Germinal center (tissue), 1 donor: Measurements from ENCODE around the gene SLC30A2.

Experiments used
- DNase-seq: peaks from one replicate; pipeline ENCODE4 v3.0.0; 2012; ENCODE audit warnings: mixed read lengths, low spot score

SLC30A2 gene

DNA sequence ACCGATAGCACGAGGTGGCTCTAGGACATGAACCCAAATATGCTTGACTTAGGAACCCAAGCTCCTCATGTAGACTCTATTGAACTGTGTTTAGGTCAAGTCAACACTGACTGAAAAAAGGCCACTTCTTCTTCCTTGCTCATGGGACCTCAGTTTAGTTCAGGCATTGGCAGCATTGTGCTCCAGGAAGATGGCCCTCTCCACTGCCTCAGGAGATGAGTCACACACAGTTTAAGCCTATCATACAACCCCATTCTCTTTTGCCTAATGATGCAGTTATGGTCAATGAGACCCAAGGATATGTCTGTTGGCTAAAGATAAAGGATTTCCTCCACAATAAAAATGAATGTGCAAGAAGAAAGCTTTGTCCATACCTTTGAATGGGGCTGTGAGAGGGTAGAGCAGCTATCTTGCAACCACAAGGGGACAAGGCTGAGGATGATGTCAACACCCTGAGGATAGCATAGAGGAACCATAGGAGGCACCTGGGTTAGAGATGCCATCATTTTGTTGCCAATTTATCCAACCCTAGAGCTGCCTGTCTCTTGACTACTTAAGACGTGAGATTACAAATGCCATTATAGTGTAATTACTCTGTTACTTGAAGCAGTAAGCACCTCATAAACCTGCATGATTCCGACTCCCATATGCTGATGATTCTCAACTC, 24.5 kb upstream of the SLC30A2 start:
- DNase-seq: no peak

DNA sequence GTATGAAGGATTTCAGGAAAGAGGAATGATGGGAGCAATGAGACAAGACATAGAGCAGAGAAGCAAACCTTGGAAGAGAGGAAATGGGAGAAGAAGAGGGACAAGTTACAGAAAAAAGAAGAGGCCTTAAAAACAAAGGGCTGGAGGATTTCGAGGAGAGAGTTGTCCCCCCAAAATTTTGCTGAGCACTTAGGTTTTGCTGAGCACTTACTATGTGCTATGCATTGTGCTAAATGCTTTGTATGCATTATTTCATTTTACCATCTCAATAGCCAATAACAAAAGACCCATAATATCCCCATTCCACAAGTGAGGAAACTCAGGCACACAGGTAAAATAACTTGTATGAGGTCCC, 24.0 kb upstream of the SLC30A2 start:
- DNase-seq: no peak

DNA sequence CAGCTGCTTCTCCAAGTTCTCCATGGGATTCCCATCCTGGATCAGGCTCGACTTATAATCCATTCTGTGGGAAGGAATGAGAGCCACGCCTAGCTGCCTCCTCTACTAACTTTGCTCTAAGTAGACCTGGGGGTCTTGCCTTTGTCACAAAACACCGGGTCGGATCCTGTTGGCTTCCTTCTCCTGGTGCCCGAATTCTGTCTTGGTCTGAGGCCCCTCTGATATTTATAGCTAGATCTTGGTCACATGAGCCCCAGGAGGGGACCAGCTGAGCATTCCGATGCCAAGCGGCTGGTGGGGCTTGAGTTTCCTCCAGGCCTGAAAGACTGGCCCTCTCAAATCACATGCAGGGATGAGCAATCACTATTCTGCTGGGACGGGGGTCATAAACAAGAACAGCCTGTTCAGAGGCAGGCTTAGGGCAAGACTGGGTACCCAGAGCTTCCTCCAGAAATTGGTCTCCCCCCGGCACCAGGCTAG, 21.6 kb upstream of the SLC30A2 start, which contains the start of gene TRIM63:
TSS of gene TRIM63 (minus strand) at position 199 of the 480 bp plus-strand sequence. CDS start at position 63, 136 bp downstream.
- DNase-seq: no peak

DNA sequence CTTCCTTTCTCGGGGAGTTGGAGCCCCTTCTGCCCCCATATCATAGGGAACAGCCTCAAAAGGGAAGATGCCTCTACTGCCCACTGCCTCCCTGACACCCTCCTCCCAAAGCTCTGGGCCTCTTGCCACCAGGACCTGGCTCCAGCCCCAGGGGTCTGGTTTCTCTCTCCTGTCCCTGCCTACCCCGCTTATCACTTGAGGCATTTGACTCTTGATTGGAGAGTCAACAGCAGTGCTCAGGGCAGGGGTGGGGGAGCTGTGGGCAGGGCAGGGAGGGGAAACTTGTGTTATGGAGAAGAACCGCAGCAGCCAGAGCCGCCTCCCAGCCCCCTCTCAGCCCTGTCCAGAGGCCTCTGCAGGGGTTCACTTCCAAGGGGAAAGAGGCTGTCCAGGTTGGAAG, 20.9 kb upstream of the SLC30A2 start:
- DNase-seq: no peak

DNA sequence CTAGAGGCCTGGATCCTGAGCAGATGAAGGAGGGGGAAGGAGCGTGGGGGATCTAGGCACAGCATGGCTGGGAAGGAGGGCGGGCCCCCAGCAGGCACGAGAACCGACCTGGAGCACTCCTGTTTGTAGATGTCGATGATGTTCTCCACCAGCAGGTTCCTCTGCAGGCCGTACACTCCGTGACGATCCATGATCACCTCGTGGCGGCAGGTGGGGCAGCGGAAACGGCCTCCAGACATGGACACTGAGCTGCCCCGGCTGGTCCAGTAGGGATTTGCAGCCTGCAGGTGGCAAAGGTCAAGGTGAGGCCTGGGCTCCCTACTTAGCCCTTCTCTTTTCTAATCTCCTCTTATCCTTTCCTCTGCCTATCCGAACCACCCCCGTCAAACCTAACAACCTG, 20.2 kb upstream of the SLC30A2 start:
- no peak for DNase-seq

DNA sequence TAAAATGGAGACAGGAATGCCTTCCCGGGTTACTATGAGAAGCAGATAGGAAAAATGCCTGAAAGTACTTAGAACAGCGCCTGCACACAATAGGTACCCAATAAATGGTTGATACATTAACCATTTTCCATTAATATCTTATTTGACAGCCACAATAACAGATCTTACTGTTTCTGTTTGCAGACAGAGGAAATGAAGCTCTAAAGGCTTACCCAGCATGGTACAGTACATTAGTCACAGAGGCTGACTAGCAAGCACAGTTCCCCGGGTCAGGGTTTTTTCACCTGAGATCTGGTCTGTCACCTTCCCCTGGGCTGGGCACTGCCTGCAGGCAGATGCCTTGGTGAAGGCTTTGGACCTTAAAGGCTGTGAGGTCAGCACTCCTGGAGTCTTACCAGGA, 18.6 kb upstream of the SLC30A2 start:
- DNase-seq: no peak

DNA sequence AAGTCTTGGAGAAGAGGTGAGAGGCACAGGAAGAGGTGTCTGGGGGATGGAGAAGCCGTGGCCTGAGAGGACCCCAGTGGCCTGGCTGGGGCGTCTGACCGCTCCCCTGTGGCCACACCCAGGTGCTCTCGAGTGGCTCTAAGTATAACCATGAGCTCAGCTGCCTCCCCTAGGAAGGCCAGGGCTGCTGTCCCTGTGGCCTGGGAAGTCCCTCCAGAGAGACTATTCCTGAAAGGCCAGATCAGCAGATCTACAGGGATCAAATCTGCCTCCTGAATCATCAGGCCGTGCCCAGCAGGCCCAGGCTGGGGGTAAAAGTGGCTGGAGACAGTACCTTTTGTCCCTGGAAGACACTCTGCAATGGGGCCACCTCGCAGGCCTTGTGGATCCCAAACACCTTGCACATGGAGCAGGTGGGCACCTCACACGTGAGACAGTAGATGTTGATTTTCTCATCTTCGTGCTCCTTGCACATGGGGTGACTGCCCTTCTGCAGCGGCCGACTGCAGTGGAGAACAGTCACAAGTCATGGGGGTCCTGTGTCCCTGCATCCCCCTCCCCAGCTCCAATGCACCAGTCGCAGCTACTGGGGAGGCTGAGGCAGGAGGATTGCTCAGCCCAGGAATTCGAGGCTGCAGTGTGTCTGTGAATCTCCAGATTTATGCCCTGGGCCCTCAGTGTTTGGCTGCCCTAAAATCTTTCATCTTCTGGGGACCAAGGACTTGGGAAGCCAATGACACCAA, 15.1 kb upstream of the SLC30A2 start:
- no peak for DNase-seq

DNA sequence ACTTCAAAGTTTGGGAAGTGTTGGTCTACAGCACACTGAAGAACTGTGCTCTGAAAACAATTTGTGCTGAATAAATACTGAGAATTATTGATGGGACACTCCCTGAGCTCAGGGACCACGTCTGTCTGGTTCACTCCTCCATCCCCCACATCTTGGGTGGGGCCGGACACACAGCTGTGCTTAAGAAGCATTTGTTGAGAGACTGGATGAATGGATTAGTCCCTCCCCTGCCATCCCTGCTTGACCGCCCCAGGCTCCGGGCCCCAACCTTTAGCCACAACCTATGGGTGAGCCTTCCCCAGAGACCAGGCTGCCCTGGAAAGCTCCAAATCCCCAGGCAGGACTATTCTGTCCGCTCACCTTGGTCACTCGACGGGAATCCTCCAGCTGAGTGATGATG, 14.0 kb upstream of the SLC30A2 start:
- DNase-seq: no peak

DNA sequence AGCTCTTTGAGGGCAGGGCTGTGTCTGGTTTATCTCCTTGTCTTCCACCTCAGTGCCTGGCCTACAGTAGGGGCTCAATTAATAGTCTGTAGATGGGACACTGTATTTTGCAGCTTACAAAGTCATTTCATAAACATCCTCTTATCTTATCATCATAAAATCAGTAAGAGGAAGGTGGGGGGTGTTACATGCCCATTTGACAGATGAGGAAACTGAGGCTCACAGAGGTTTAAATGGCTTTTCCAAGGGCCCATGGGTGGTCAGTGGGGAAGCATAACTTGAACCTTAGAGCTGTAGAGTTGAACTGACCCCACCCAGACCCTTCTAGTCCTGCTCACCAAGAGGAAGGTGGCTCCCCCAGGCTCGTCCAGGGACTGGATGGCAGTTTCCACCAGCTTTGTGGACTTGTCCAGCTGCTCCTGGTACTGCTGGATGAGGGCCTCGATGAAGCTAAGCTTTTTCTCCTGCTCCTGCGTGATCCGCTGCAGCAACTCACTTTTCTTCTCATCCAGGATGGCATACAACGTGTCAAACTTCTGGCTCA, 12.2 kb upstream of the SLC30A2 start:
- no peak for DNase-seq

DNA sequence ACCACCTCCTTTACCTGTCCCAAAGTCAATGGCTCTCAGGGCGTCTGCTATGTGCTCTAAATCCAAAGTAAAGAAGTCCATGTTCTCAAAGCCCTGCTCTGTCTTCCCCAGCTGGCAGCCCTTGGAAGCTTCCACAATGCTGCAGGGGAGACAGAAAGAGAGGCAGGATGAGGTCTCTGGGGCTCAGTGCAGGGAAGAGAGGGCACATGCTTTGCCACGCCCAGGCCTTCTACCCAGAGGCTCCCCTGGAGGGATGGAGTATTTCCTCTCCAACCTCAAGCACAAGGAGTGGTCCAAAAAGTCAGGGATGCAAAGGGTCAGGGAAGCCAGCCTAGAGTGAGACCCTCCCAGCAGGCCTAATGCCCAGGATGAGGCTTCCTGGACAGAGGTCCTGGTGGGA, 11.3 kb upstream of the SLC30A2 start:
- no peak for DNase-seq

DNA sequence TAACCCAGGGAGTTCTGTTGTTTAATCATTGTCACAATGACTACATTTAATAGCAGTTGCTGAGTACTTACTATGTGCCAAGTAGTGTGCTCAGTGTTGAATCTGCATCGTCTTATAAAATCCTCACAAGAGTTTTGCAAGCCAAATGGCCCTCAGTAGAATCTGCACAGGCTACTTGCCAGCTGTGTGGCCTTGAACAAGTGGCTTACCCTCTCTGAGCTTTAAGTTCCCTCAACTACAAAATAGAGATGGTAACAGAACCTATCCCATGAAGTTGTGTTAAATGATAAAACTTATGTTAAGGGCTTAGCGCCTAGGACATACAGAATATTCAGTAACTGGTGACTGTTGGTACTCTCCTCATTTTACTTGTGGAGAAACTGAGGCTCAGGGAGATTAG, 9.1 kb upstream of the SLC30A2 start:
- no peak for DNase-seq

DNA sequence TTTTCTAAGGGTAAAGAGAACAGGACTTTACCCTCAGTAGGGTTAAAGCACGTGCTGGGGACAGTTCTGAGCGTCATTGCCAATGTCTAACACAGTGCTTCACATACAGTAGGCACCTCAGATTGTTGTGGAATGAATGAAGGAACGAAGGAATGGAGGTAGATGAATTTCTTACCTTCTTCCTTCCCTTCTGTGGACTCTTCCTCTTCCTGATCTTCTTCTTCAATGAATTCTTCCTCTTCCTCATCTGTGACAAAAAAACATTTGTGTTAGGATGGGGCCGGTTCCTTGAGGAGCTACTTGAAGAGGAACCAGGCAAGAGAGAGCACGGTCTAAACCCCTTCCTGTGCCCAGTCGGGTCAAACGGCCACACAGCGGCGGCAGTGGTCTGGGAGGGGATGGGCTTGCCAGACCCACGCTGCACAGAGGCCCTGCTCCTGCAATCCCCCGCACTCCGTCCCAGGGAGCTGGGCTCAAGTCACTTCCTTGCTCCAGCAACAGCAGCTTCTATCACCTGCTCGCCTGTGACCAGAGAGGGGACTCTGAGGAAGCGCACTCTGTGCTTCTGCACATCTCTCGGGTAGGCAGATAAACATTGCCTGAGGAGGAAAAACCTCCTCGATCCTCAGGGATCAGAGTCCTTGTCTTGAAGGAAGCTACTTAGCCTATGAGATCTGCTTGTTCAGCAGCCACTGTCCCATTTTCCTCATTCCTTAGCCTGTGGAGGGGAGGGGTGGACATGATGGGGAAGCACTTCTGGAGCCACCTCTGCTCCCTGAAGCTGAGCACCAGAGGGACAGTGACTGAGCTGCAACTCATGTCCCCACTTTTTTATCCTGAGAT, 8.0 kb upstream of the SLC30A2 start:
- DNase-seq: no peak

DNA sequence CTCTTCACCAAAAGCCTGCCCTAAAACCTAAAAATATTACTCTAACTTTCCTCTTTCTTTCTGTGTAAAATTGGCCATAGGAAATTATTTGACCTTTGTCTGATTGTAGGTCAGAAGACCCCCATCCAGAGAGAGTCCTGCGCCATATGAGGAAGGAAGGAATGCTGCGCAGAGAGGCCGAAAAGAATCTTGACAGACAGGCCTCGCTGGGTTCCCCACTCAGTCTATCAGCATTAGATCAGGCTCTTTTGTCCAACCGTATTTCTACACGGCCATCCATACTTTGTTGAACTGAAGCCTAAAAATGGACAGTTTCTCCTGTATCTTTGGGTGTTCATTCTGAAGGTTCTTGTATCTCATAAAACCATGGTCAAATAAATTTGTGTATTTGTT, 4.3 kb upstream of the SLC30A2 start:
- DNase-seq: no peak

DNA sequence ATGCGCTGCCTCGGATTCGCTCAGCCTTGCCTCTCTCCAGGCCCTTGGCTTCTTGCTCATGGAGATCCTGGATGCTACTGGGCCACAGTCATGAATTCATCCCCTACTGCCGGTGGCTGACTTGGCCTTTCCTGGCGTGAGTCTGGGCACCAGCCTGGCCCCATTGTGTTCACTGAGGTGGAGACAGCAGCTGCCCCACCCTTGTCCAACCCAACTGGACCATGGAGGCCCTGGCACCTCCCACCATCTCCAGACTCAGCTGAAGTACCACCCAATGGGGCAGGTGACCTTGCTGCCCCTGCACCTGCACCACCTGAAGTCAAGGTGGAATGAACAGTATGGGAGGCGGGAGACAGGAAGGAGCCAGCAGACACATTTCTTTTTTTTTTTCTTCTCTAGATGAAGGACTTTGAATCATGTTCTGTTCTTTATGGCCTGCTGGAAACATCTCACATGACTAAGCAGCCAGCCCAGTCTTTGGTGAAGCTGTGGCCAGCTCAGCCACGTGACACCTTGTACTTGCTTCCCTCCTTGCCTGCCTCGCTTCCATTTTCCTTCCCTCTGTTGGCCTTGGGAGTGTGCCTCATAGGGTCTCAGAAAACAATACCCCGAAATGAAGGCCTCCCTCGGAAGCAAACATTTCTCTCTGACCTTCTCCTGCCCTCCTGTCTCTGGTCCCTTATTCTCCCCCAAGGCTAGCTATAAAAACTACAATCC, 3.8 kb upstream of the SLC30A2 start:
- no peak for DNase-seq

DNA sequence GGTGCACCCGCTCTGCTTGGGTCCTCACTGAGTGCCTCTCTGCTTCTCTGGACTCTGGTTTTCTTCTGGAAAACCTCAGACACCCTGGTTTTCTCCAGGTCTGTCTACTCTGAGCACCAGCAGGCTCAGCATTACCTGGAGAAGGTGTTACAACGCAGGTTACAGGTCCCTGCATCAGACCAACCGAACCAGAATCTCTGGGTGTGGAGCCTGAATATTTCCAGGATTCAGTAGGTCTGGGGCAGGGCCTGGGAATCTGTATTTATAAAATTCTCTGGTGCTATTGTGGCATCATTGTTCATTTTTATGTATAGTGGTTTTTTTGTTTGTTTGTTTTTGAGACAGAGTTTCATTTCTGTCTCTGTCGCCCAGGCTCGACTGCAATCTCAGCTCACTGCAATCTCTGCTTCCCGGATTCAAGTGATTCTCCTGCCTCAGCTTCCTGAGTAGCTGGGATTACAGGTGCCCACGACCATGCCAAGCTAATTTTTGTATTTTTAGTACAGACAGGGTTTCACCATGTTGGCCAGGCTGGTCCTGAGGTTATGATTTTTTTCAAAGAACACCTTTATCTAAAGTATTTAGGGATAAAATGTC, 1.5 kb upstream of the SLC30A2 start:
- no peak for DNase-seq

DNA sequence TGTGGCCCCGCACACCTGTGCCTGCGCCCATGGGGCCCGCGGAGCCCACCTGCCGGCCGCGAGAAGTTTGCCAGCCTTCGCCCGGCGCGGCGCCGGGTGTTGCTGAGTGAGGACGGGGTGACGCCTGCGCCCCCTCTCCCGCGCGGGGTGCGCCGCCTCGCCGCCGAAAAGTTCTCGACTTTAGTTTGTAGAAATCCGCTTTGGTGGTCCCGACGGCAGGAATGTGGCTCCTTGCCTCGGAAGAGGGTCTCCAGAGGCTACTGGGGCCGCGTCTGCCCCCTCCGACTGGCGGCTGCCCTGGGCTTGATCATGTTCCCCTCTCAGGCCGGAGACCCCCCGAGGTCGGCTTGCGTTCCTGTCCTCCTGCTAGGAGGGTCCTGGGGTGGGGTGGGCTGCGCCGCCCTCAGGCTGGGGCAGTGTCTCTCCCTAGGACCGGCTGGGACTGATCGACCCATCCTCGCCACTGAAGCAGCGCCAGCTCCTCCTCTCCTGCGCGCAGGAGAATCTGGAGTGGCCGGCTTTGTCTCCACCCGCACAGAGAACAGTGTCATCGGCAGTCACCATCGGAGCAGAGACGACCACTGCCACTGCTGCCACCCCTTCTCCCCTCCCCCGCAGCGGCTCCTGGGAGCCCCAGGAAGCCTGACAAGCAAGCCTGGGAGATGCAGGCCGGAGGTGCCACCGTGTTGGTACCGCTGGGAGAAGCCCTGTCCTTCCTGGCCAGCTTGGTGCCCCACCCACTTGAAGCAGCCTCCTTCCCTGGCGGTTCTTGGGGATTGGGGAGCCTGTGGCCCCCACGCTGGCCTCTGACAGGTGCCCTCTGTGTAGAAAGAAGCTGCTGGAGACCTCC, 553 bp upstream of the SLC30A2 start:
- peak; percentile 22 for DNase-seq

DNA sequence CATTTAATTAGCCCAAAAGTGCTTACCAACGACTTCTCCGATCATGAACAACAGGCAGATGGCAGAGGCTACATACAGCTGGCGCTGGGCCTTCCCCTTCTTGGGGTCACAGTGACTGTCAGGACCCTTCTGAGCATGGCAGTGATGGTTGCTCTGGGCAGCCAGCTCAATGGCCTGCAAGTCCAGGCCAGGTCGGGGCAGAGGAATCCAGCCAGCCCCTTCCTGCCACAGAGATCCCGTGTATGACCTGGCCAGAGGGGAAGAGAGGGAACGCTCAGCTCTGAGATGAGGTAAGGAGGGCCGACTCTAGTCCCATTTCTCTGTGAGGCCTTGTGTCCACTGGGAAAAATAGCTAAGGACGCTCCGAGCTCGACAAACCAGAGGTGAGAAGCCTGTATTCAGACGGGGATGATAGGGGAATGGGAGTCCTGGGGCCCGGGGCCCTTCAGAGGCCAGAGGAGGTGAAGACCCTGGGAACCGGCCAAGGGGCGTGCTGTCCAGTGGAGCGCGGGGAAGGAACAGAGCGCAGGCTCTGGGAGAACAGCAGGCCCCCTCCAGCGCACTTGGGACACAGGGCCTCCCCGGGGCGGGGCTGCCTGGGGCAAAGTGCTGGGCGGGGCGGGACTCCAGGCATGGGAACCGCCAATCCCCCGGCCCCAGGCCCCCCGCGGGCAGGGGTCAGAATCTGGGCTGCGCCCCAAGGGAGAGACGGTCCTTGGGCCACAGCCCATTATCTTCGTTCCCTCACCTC, 772 bp downstream of the SLC30A2 start:
- no peak for DNase-seq

DNA sequence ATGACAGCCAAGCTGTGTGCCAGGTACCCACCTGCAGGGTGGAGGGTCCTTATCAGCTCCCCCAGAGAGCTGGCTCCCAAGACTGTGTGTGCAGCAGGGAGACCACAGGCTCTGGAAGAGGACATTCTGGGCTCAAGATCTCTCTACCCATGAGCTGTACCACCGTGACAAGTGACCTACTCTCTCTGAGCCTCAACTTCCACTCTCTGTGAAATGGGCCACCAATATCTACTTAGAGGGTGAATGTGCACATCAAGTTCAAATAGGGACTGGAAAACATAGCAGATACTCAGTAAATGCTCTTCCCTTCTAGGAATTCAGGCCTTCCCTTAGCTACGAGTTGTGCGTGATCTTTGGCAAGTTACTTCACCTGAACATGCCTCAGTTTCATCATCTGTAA, 1.5 kb downstream of the SLC30A2 start:
- no peak for DNase-seq

DNA sequence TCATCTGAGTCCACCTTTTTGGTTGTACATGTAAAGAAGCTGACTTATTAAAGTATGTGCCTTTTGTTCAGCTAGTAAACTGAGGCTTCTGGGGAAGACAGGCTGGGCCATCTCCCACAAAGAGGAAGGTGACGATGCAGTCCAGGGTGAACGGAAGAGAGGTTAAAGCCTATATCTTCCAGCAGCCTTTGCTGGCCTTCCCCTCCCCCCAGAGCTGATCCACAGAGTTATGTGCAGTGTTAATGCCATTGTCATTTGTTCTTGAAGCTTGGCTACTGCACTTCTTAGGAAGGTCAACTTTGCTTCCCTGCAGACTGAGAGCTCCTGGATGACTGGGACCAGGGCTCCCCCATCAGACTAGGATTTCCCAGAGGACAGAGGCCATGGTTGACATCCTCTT, 2.2 kb downstream of the SLC30A2 start:
- DNase-seq: no peak

DNA sequence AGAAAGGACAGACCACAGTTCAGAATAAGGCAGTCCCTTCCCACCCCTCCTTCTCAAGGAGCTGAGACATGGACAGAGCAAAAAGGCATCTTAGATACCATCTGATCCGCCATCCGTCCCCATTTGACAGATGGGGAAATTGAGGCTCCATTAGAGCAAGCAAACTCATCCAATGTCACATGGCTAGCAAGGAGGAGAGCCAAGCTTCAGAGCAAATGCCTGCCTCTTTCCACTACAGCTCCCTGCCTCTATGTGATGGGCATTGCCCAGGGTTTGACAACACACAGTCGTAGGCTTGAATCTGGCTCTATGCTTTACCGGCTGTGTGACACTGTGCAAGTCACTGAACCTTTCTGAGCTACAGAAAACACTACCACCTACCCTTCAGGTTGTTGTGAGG, 3.9 kb downstream of the SLC30A2 start:
- DNase-seq: no peak
